COLO668 (cell line): ENCODE results near the gene SOX11.
A peak's percentile ranks its signal among the peaks of the same experiment; 100 is the strongest.

Experiments used
- DNase-seq: peaks from one replicate; lab custom pipeline; 2025; ENCODE audit not compliant: unreplicated experiment; lab: John Stamatoyannopoulos, UW

The SOX11 gene

GRCh38 chr2:5691221-5691984 lies 781 bp upstream of the SOX11 start:
- no peak for DNase-seq

GRCh38 chr2:5692561-5693286 lies 540 bp downstream of the SOX11 start:
- DNase-seq: peak; percentile 68

- DNase-seq: peak; percentile 69
Observed at GRCh38 chr2:5693287-5694201, 1.4 kb downstream of the SOX11 start.

GRCh38 chr2:5694306-5694705 lies 2.1 kb downstream of the SOX11 start:
- DNase-seq: no peak

GRCh38 chr2:5695654-5696403 lies 3.6 kb downstream of the SOX11 start:
- DNase-seq: peak; percentile 62

- DNase-seq: peak; percentile 75
Observed at GRCh38 chr2:5696404-5696944, 4.3 kb downstream of the SOX11 start.

- peak; percentile 67 for DNase-seq
Observed at GRCh38 chr2:5696945-5697521, 4.8 kb downstream of the SOX11 start.

- DNase-seq: no peak
Observed at GRCh38 chr2:5697562-5697961, 5.4 kb downstream of the SOX11 start.

- no peak for DNase-seq
Observed at GRCh38 chr2:5698134-5698533, 6.0 kb downstream of the SOX11 start.

GRCh38 chr2:5699963-5700362 lies 7.8 kb downstream of the SOX11 start:
- no peak for DNase-seq

GRCh38 chr2:5700551-5700950 lies 8.4 kb downstream of the SOX11 start:
- no peak for DNase-seq

GRCh38 chr2:5701266-5701665 lies 9.1 kb downstream of the SOX11 start:
- DNase-seq: no peak

GRCh38 chr2:5703166-5703565 lies 11.0 kb downstream of the SOX11 start:
- DNase-seq: no peak

GRCh38 chr2:5705490-5705889 lies 13.3 kb downstream of the SOX11 start:
- DNase-seq: no peak

- no peak for DNase-seq
Observed at GRCh38 chr2:5706717-5707455, 14.7 kb downstream of the SOX11 start.

GRCh38 chr2:5710615-5711014 lies 18.4 kb downstream of the SOX11 start:
- no peak for DNase-seq

- DNase-seq: no peak
Observed at GRCh38 chr2:5713101-5713500, 20.9 kb downstream of the SOX11 start.

- DNase-seq: no peak
Observed at GRCh38 chr2:5719629-5720334, 27.6 kb downstream of the SOX11 start.

- DNase-seq: no peak
Observed at GRCh38 chr2:5720426-5720825, 28.2 kb downstream of the SOX11 start.
